Esophagus muscularis mucosa (tissue), 2 donors: Measurements from ENCODE around the gene YWHAG.

Experiments
- POLR2A ChIP-seq: fragments of 450-650 bp; IDR thresholded peaks from one replicate; pipeline ENCODE4 v1.6.1; 2017; ENCODE audit warnings: antibody characterized with exemption, moderate library complexity, mild to moderate bottlenecking, low read depth
- POLR2AphosphoS5 ChIP-seq, 2 donors: sonication (generic); formaldehyde crosslinking; IDR thresholded peaks; one replicate each; pipeline ENCODE4 v1.6.1; 2017; ENCODE audit warnings: antibody characterized with exemption in 2 of 2

GRCh38 chr7:76377186-76377918, 18.6 kb upstream of the YWHAG start:
- TF ChIP-seq POLR2A, result no peak
- no peak for TF ChIP-seq POLR2AphosphoS5 (IDR thresholded peaks at IDR 0.05)
